Upper lobe of left lung (tissue), 4 donors: ENCODE measurements around the gene TMEM140.

ENCODE experiments used
- CTCF ChIP-seq, 6 experiments: fragments of 450-650 bp in 4 of 6; fragments of 200-600 bp in 2 of 6; sonication (generic) in 2 of 6; IDR thresholded peaks; one replicate each; pipeline ENCODE4 v1.5.1; 2016 to 2019; ENCODE audit warnings: antibody characterized with exemption in 6 of 6
- POLR2A ChIP-seq, 4 donors: fragments of 450-650 bp; IDR thresholded peaks; one replicate each; pipeline ENCODE4 v1.5.1; 2016 to 2017; ENCODE audit warnings: antibody characterized with exemption in 4 of 4, mild to moderate bottlenecking in 2 of 4

- TF ChIP-seq CTCF (IDR thresholded peaks at IDR 0.05) = no peak
- no peak for TF ChIP-seq POLR2A (IDR thresholded peaks at IDR 0.05)
These were observed 34.2 kb downstream of the TMEM140 start for GRCh38 chr7:135181929-135182678.
